Panc1 (cell line): ENCODE measurements around the gene KBTBD6. TPM values are rescaled to one million over a fixed set of nuclear protein-coding genes. Genes with fewer than 3 reads are reported as not detected.

Source experiments
- ATAC-seq: fragments of 200-7000 bp; cut with Tn5 transposase; 2 replicates; pipeline ENCODE4 v1.9.1; 2020; ENCODE audit warnings: mild to moderate bottlenecking, moderate library complexity
- BruUV-seq: library from RNA; stranded (reverse); fragments of 400-500 nt; replicated peaks from 2 replicates; lab custom pipeline; 2021; lab: Mats Ljungman, UMichigan
- CTCF ChIA-PET: fragments of 300-600 bp; sonication (Branson Sonifier 250); formaldehyde crosslinking; loops from one replicate; lab custom pipeline; 2022; ENCODE audit warnings: antibody characterized with exemption; lab: Charles Lee
- POLR2A ChIA-PET: fragments of 300-600 bp; sonication (Branson Sonifier 250); formaldehyde crosslinking; loops from one replicate; lab custom pipeline; 2022; ENCODE audit warnings: antibody characterized with exemption; lab: Charles Lee
- DNase-seq: peaks from one replicate; pipeline ENCODE4 v3.0.0-alpha.2; 2010; ENCODE audit warnings: low read depth, low spot score
- H3K27ac ChIP-seq: 2 replicates; pipeline ENCODE4 v1.5.1; 2011; ENCODE audit warnings: mild to moderate bottlenecking, low read length, inconsistent platforms
- H3K27me3 ChIP-seq: fragments of 200-500 bp; sonication (Bioruptor generic); 2 replicates; pipeline ENCODE4 v1.6.0; 2014; ENCODE audit warnings: low read length, inconsistent platforms; ENCODE audit not compliant: control insufficient read depth, insufficient read depth
- H3K36me3 ChIP-seq: fragments of 200-500 bp; sonication (Bioruptor generic); 2 replicates; pipeline ENCODE4 v1.5.1; 2014; ENCODE audit warnings: inconsistent platforms, mild to moderate bottlenecking, low read length, moderate library complexity; ENCODE audit not compliant: control insufficient read depth, insufficient read depth
- H3K4me1 ChIP-seq: 2 replicates; pipeline ENCODE4 v1.5.1; 2011; ENCODE audit warnings: inconsistent platforms, mild to moderate bottlenecking, low read length, moderate library complexity; ENCODE audit not compliant: control insufficient read depth, insufficient read depth
- H3K4me3 ChIP-seq, 2 experiments: 2 replicates each; pipeline ENCODE4 v1.5.1; 2011 to 2012; ENCODE audit warnings: low read depth in 2 of 2, low read length in 2 of 2, mild to moderate bottlenecking in 2 of 2, inconsistent platforms in 1 of 2, moderate library complexity in 1 of 2
- H3K9me3 ChIP-seq: fragments of 200-500 bp; sonication (Bioruptor generic); 2 replicates; pipeline ENCODE4 v1.5.1; 2014; ENCODE audit warnings: low read depth, mild to moderate bottlenecking, inconsistent platforms, low read length, moderate library complexity; ENCODE audit not compliant: control insufficient read depth, insufficient read depth
- POLR2AphosphoS5 ChIP-seq: IDR thresholded peaks from 2 replicates; pipeline ENCODE4 v1.6.1; 2012; ENCODE audit warnings: mild to moderate bottlenecking, low read depth, low read length, moderate library complexity
- SIN3A ChIP-seq: IDR thresholded peaks from 2 replicates; pipeline ENCODE4 v1.6.1; 2012; ENCODE audit warnings: low read depth, mild to moderate bottlenecking, low read length, moderate library complexity, borderline replicate concordance; ENCODE audit not compliant: insufficient read depth
- TCF7L2 ChIP-seq: IDR thresholded peaks from 2 replicates; pipeline ENCODE4 v1.6.1; 2011; ENCODE audit warnings: mild to moderate bottlenecking, low read depth, low read length, inconsistent platforms
- in situ Hi-C: cut with HindIII; loops from 2 replicates; pipeline ENCODE4 v1.10.0; 2016; ENCODE audit warnings: low sequenced_read_pairs, low pct_unique_long_range_greater_than_20kb
- intact Hi-C: fragments of 100-400 bp; cut with micrococcal nuclease; formaldehyde crosslinking; loops from one replicate; pipeline ENCODE4 v1.10.0; 2022; ENCODE audit not compliant: unreplicated experiment
- total RNA-seq: library from RNA; stranded (reverse); gene quantifications from one replicate; pipeline ENCODE4 v1.2.1, GENCODE V29; 2021; ENCODE audit not compliant: unreplicated experiment
- TF ChIP-seq, protein P1 (sequence below): fragments of 450-650 bp; IDR thresholded peaks from 2 replicates; pipeline ENCODE4 v1.5.1; 2017; ENCODE audit warnings: mild to moderate bottlenecking
- TF ChIP-seq, protein P2 (sequence below), 2 experiments: IDR thresholded peaks; 2 replicates each; pipeline ENCODE4 v1.6.1; 2011 to 2012; ENCODE audit warnings: low read depth in 2 of 2, control low read depth in 1 of 2, low read length in 1 of 2, mild to moderate bottlenecking in 1 of 2, moderate library complexity in 1 of 2; ENCODE audit not compliant: insufficient read depth in 1 of 2

The KBTBD6 gene
- total RNA-seq, 1 experiment from 2014 or later: 7.9 TPM

DNA sequence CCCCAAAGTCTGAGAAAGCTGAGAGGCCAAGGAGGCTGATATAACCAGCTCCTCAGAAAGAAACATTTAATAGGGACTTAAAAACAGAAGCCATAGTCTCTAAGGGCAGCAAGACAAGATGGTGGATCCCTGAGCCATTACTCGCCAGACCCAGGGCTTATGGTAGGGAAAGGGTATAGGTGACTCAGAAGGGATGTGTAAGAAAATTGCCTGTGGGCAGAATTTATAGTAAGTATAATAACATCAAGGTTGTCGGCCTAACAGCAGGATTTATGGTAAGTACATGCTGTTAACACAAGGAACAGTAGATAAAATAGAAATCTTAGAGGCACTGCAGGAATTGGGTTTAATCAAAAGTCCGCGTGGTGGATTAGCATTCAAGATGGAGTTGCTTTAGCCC is 14.7 kb downstream of the KBTBD6 start:
- intact Hi-C loops: no loop called here
- in situ Hi-C loops: no loop called here
- Histone ChIP-seq H3K27me3 (no peaks in the 10 kb centered on the region), H3K27ac (no peak overlapping the region), H3K4me1 (no peaks in the 10 kb centered on the region), H3K9me3 (no peaks in the 10 kb centered on the region), H3K4me3 (no peak overlapping the region), H3K36me3 (no peaks in the 10 kb centered on the region)
- no peak for DNase-seq
- ChIA-PET POLR2A (no interaction called here), CTCF (no interaction called here)
- TF ChIP-seq, protein P1, sequence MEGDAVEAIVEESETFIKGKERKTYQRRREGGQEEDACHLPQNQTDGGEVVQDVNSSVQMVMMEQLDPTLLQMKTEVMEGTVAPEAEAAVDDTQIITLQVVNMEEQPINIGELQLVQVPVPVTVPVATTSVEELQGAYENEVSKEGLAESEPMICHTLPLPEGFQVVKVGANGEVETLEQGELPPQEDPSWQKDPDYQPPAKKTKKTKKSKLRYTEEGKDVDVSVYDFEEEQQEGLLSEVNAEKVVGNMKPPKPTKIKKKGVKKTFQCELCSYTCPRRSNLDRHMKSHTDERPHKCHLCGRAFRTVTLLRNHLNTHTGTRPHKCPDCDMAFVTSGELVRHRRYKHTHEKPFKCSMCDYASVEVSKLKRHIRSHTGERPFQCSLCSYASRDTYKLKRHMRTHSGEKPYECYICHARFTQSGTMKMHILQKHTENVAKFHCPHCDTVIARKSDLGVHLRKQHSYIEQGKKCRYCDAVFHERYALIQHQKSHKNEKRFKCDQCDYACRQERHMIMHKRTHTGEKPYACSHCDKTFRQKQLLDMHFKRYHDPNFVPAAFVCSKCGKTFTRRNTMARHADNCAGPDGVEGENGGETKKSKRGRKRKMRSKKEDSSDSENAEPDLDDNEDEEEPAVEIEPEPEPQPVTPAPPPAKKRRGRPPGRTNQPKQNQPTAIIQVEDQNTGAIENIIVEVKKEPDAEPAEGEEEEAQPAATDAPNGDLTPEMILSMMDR: no peak
- TF ChIP-seq POLR2AphosphoS5: no peak
- TF ChIP-seq, protein P2, sequence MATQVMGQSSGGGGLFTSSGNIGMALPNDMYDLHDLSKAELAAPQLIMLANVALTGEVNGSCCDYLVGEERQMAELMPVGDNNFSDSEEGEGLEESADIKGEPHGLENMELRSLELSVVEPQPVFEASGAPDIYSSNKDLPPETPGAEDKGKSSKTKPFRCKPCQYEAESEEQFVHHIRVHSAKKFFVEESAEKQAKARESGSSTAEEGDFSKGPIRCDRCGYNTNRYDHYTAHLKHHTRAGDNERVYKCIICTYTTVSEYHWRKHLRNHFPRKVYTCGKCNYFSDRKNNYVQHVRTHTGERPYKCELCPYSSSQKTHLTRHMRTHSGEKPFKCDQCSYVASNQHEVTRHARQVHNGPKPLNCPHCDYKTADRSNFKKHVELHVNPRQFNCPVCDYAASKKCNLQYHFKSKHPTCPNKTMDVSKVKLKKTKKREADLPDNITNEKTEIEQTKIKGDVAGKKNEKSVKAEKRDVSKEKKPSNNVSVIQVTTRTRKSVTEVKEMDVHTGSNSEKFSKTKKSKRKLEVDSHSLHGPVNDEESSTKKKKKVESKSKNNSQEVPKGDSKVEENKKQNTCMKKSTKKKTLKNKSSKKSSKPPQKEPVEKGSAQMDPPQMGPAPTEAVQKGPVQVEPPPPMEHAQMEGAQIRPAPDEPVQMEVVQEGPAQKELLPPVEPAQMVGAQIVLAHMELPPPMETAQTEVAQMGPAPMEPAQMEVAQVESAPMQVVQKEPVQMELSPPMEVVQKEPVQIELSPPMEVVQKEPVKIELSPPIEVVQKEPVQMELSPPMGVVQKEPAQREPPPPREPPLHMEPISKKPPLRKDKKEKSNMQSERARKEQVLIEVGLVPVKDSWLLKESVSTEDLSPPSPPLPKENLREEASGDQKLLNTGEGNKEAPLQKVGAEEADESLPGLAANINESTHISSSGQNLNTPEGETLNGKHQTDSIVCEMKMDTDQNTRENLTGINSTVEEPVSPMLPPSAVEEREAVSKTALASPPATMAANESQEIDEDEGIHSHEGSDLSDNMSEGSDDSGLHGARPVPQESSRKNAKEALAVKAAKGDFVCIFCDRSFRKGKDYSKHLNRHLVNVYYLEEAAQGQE (IDR thresholded peaks at IDR 0.05; ENCODE audit: insufficient read depth in 1 of 2, low read depth in 2 of 2, low read length in 1 of 2): no peak
- no peak for TF ChIP-seq TCF7L2
- no peak for TF ChIP-seq SIN3A
- ATAC-seq: no peak
- BruUV-seq: no TSS peak

DNA sequence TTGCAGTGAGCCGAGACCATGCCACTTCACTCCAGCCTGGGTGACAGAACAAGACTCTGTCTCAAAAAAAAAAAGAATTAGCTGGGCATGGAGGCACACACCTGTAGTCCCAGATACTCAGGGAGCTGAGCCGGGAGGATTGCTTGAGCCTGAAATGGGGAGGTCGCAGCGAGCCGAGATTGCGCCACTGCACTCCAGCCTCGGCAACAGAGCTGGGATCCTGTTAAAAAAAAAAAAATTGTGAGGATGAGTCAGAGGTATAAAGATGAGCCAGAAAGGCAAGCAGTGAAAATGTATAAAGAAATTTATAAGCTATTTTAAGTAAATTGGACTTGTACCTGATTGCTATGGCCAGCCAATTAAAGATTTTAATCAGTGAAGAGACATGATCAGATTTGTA is 21.1 kb downstream of the KBTBD6 start:
- Histone ChIP-seq H3K4me3 (no peak overlapping the region), H3K9me3 (no peaks in the 10 kb centered on the region), H3K36me3 (no peaks in the 10 kb centered on the region), H3K27ac (no peak overlapping the region), H3K4me1 (no peaks in the 10 kb centered on the region), H3K27me3 (no peaks in the 10 kb centered on the region)
- ChIA-PET CTCF (no interaction called here), POLR2A (interaction anchor here (0.6 kb wide), 1 partner anchor 42 kb away, joined by 5 read pairs; no protein-coding TSS in a partner anchor)
- no peak for DNase-seq
- TF ChIP-seq, protein P1: no peak
- TF ChIP-seq SIN3A: no peak
- no peak for TF ChIP-seq POLR2AphosphoS5
- TF ChIP-seq, protein P2 (IDR thresholded peaks at IDR 0.05; ENCODE audit: insufficient read depth in 1 of 2, low read depth in 2 of 2, low read length in 1 of 2): no peak
- no peak for TF ChIP-seq TCF7L2
- ATAC-seq: no peak
- no TSS peak for BruUV-seq
- intact Hi-C loops (no loop called here), in situ Hi-C loops (no loop called here)
